GM12878 (cell line): ENCODE results near the gene MTRR. TPM values are rescaled to one million over a fixed set of nuclear protein-coding genes. Genes with fewer than 3 reads are reported as not detected.
A peak's percentile ranks its signal among the peaks of the same experiment; 100 is the strongest.

Experiments
- ATAC-seq: fragments of 200-7000 bp; cut with Tn5 transposase; 3 replicates; pipeline ENCODE4 v1.9.1; 2020; ENCODE audit warnings: mild to moderate bottlenecking, moderate library complexity
- BruUV-seq: library from RNA; stranded (reverse); fragments of 400-500 nt; replicated peaks from 2 replicates; lab custom pipeline; 2021; lab: Mats Ljungman, UMichigan
- CTCF ChIA-PET: fragments of 300-600 bp; sonication (Branson Sonifier 250); formaldehyde crosslinking; extraction: SDS; loops from one replicate; lab custom pipeline; 2021; ENCODE audit warnings: inconsistent platforms; lab: Yijun Ruan, JAX
- POLR2A ChIA-PET: fragments of 350-600 bp; formaldehyde crosslinking; extraction: SDS; loops from one replicate; lab custom pipeline; 2021; ENCODE audit warnings: inconsistent platforms; lab: Charles Lee
- RAD21 ChIA-PET: fragments of 300-600 bp; sonication (Branson Sonifier 250); formaldehyde crosslinking; loops from one replicate; lab custom pipeline; 2023; ENCODE audit warnings: antibody characterized with exemption; ENCODE audit not compliant: unreplicated experiment; lab: Charles Lee
- SMC1A ChIA-PET: fragments of 300-600 bp; sonication (Branson Sonifier 250); formaldehyde crosslinking; loops from one replicate; lab custom pipeline; 2023; ENCODE audit not compliant: unreplicated experiment, uncharacterized antibody; lab: Charles Lee
- DNase-seq: peaks from one replicate; pipeline ENCODE4 v3.0.0-alpha.2; 2011; ENCODE audit warnings: low read depth, low spot score
- FAIRE-seq: peaks from 3 replicates; lab custom pipeline; 2011; peaks lifted over from hg19 to GRCh38; lab: Jason Lieb, UNC
- H2AFZ ChIP-seq: 2 replicates; pipeline ENCODE4 v1.6.0; 2011; ENCODE audit warnings: low read depth, low read length, control low read depth; ENCODE audit not compliant: control insufficient read depth
- H3K27ac ChIP-seq: 2 replicates; pipeline ENCODE4 v1.5.1; 2011; ENCODE audit warnings: control low read depth; ENCODE audit not compliant: control insufficient read depth, insufficient read depth
- H3K27me3 ChIP-seq, 2 experiments: replicated peaks in 1 of 2; 2 replicates each; pipeline versions ENCODE4 v1.6.0 to v1.6.1; 2011; ENCODE audit warnings: low read length in 1 of 2; ENCODE audit not compliant: control insufficient read depth in 2 of 2, insufficient read depth in 2 of 2
- H3K36me3 ChIP-seq, 2 experiments: 2 replicates each; pipeline ENCODE4 v1.5.1; 2011; ENCODE audit warnings: low read length in 1 of 2; ENCODE audit not compliant: control insufficient read depth in 2 of 2, insufficient read depth in 2 of 2
- H3K4me1 ChIP-seq: 2 replicates; pipeline ENCODE4 v1.6.1; 2011; ENCODE audit warnings: mild to moderate bottlenecking, low read length, moderate library complexity, mixed read lengths; ENCODE audit not compliant: control insufficient read depth, insufficient read depth
- H3K4me2 ChIP-seq: 2 replicates; pipeline ENCODE4 v1.6.0; 2011; ENCODE audit warnings: control low read depth; ENCODE audit not compliant: control insufficient read depth, insufficient read depth
- H3K4me3 ChIP-seq: fragments of 200-600 bp; sonication (generic); 2 replicates; pipeline ENCODE4 v1.5.1; 2016
- H3K79me2 ChIP-seq: 2 replicates; pipeline ENCODE4 v1.6.0; 2011; ENCODE audit warnings: low read length; ENCODE audit not compliant: control insufficient read depth, insufficient read depth
- H3K9ac ChIP-seq: 2 replicates; pipeline ENCODE4 v1.8.0; 2011; ENCODE audit warnings: low read length, control low read depth, mixed read lengths; ENCODE audit not compliant: control insufficient read depth, insufficient read depth
- H3K9me3 ChIP-seq: replicated peaks from 3 replicates; pipeline ENCODE4 v1.5.1; 2011; ENCODE audit warnings: mild to moderate bottlenecking, low read length; ENCODE audit not compliant: control insufficient read depth, insufficient read depth
- H4K20me1 ChIP-seq: 2 replicates; pipeline ENCODE4 v1.6.0; 2011; ENCODE audit not compliant: control insufficient read depth, insufficient read depth
- ATF7 ChIP-seq: fragments of 450-650 bp; IDR thresholded peaks from 2 replicates; pipeline ENCODE4 v1.6.1; 2016; ENCODE audit warnings: low read depth, mild to moderate bottlenecking
- CHD2 ChIP-seq: IDR thresholded peaks from 2 replicates; pipeline ENCODE4 v1.6.1; 2011; ENCODE audit warnings: low read depth, low read length, improper control_type of control experiment, borderline replicate concordance
- GATAD2B ChIP-seq: fragments of 450-650 bp; conservative IDR thresholded peaks from 2 replicates; pipeline ENCODE4 v1.6.1; 2017; ENCODE audit warnings: low read depth, mild to moderate bottlenecking, moderate library complexity
- IKZF2 ChIP-seq, 2 experiments: fragments of 450-650 bp; IDR thresholded peaks; 2 replicates each; pipeline ENCODE4 v1.6.1; 2017; ENCODE audit warnings: mild to moderate bottlenecking in 2 of 2, moderate library complexity in 2 of 2
- POLR2AphosphoS5 ChIP-seq: IDR thresholded peaks from 2 replicates; pipeline ENCODE4 v1.6.1; 2011; ENCODE audit warnings: mild to moderate bottlenecking, low read length, inconsistent platforms
- SMARCA5 ChIP-seq: fragments of 450-650 bp; IDR thresholded peaks from 2 replicates; pipeline ENCODE4 v1.6.1; 2017; ENCODE audit warnings: mild to moderate bottlenecking
- TBL1XR1 ChIP-seq: IDR thresholded peaks from 2 replicates; pipeline ENCODE4 v1.6.1; 2012; ENCODE audit warnings: low read depth, low read length, improper control_type of control experiment
- WGBS: methylation state at CpG from one replicate; pipeline ENCODE4 v1.1.6; 2016; ENCODE audit warnings: low lambda C conversion rate; ENCODE audit not compliant: insufficient replicate concordance, insufficient coverage; ENCODE audit errors: missing lambda C conversion rate; 5-methylcytosine and 5-hydroxymethylcytosine counted together
- in situ Hi-C: fragments of 300-500 bp; cut with MboI; formaldehyde crosslinking; loops from 9 replicates; pipeline ENCODE4 v1.14.3; 2018; ENCODE audit warnings: mixed read lengths
- intact Hi-C: fragments of 100-400 bp; cut with micrococcal nuclease; formaldehyde crosslinking; loops from one replicate; pipeline ENCODE4 v1.14.2; 2022; ENCODE audit not compliant: unreplicated experiment
- polyA plus RNA-seq, 11 experiments: library from polyadenylated mRNA; depleted of rRNA in 4 of 11; unstranded in 6 of 11; stranded (reverse) in 5 of 11; fragments of >200 nt; fragmentation: Nextera tagmentation in 4 of 11; fragmentation: Illumina TruSeq in 1 of 11; extraction: Ambion mirVana in 4 of 11; extraction: Trizol in 1 of 11; gene quantifications; 1 replicate in 1 of 11; 2 replicates in 10 of 11; pipeline versions ENCODE4 v1.2.1 to v1.2.3, GENCODE V29; 2011 to 2016; ENCODE audit warnings: inconsistent platforms in 2 of 11, missing spikeins in 2 of 11, low read depth in 1 of 11
- total RNA-seq, 4 experiments: library from RNA; depleted of rRNA in 3 of 4; stranded (reverse); fragments of >200 nt in 3 of 4; fragmentation: Illumina TruSeq in 1 of 4; extraction: Trizol in 1 of 4; gene quantifications; 2 replicates each; pipeline versions ENCODE4 v1.2.1 to v1.2.3, GENCODE V29; 2013 to 2021
- TF ChIP-seq, protein P1 (sequence below): IDR thresholded peaks from 2 replicates; pipeline ENCODE4 v1.6.1; 2011; ENCODE audit warnings: low read depth, mild to moderate bottlenecking, low read length, moderate library complexity, borderline replicate concordance; ENCODE audit errors: extremely low read depth

The MTRR gene
- total and polyA plus RNA-seq, 10 of the 15 experiments (the other 5 are each of a cell fraction or from before 2014, with no cell fraction given) = 13.8 to 76.9 (median 38.0) TPM

GRCh38 chr5:7904170-7904569, 35.2 kb downstream of the MTRR start:
- CTCF ChIA-PET = interaction anchor here (1.1 kb wide), 1 partner anchor 36 kb away, joined by 3 read pairs; the partner anchor contains the start of genes FASTKD3 and MTRR
- Histone ChIP-seq H3K9me3 (peaks cover 2% of the 10 kb centered on the region; the same call in 1 of the 3 replicates), H3K4me2 (no peak overlapping the region), H3K79me2 (no peaks in the 10 kb centered on the region), H3K9ac (no peak overlapping the region), H3K27me3 (no peaks in the 10 kb centered on the region), H3K4me3 (no peak overlapping the region), H3K27ac (no peak overlapping the region), H2AFZ (no peak overlapping the region), H3K36me3 (peaks cover 6 to 27% of the 10 kb centered on the region in 2 experiments), H4K20me1 (no peaks in the 10 kb centered on the region), H3K4me1 (no peaks in the 10 kb centered on the region)
- RAD21 ChIA-PET = interaction anchor here (1.7 kb wide), 1 partner anchor 17 kb away, joined by 5 read pairs; no protein-coding TSS in a partner anchor
- POLR2A ChIA-PET = no interaction called here
- no TSS peak for BruUV-seq
- in situ Hi-C loops = loop anchor here (25.0 kb wide), 1 partner anchor 1633 kb away; the partner anchor contains the start of gene SEMA5A
- 39% methylated on average over 2 of the region's 2 CpGs for WGBS
- DNase-seq = no peak
- ATAC-seq = peak; percentile 56
- intact Hi-C loops = no loop called here
- no peak for FAIRE-seq
- no peak for TF ChIP-seq SMARCA5
- peak; percentile 58 for TF ChIP-seq ATF7
- SMC1A ChIA-PET = interaction anchor here (1.1 kb wide), 1 partner anchor 16 kb away, joined by 4 read pairs; no protein-coding TSS in a partner anchor

GRCh38 chr5:7907612-7908011, 38.7 kb downstream of the MTRR start:
- peaks cover 5% of the 10 kb centered on the region; the same call in 1 of the 2 replicates for H3K4me1 ChIP-seq
- no peak overlapping the region for H3K9ac ChIP-seq
- intact Hi-C loops (no loop called here), in situ Hi-C loops (loop anchor here (25.0 kb wide), 1 partner anchor 1630 kb away; the partner anchor contains the start of gene SEMA5A)
- ATAC-seq (no peak), DNase-seq (no peak), FAIRE-seq (no peak)
- H3K79me2 ChIP-seq = no peaks in the 10 kb centered on the region
- 38% methylated on average over 1 of the region's 1 CpG for WGBS
- H3K27me3 ChIP-seq = no peaks in the 10 kb centered on the region
- RAD21 ChIA-PET = interaction anchor here (0.6 kb wide), 1 partner anchor 18 kb away, joined by 4 read pairs; no protein-coding TSS in a partner anchor
- CTCF ChIA-PET = interaction anchor here (0.8 kb wide), 1 partner anchor 21 kb away, joined by 3 read pairs; no protein-coding TSS in a partner anchor
- no peak overlapping the region for H3K4me3 ChIP-seq
- H3K27ac ChIP-seq = no peak overlapping the region
- no peak overlapping the region for H2AFZ ChIP-seq
- H4K20me1 ChIP-seq = no peaks in the 10 kb centered on the region
- no peak overlapping the region for H3K4me2 ChIP-seq
- SMC1A ChIA-PET = interaction anchor here (1.3 kb wide), 1 partner anchor 20 kb away, joined by 4 read pairs; no protein-coding TSS in a partner anchor
- BruUV-seq = no TSS peak
- POLR2A ChIA-PET = no interaction called here
- no peak for TF ChIP-seq CHD2
- TF ChIP-seq TBL1XR1 = no peak
- TF ChIP-seq, protein P1, sequence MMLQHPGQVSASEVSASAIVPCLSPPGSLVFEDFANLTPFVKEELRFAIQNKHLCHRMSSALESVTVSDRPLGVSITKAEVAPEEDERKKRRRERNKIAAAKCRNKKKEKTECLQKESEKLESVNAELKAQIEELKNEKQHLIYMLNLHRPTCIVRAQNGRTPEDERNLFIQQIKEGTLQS = no peak
- no peak for TF ChIP-seq POLR2AphosphoS5
- no peak for TF ChIP-seq IKZF2 (IDR thresholded peaks at IDR 0.05)
- no peak for TF ChIP-seq GATAD2B
- peaks cover 2% of the 10 kb centered on the region for H3K9me3 ChIP-seq
- peaks cover 0 to 5% of the 10 kb centered on the region in 2 experiments; a peak in 2 of 4 replicates for H3K36me3 ChIP-seq
